IMR-90 (cell line): ENCODE data around the gene NKAP.
"Not testable (repeated sequence)": the region's sequence is repeated elsewhere in the genome, so short reads cannot be mapped to it uniquely, and the experiment has no call there.

Experiments used
- BHLHE40 ChIP-seq: fragments of 150-350 bp; IDR thresholded peaks from 2 replicates; pipeline ENCODE4 v1.6.1; 2016; ENCODE audit warnings: mild to moderate bottlenecking, low read depth, low read length
- CEBPB ChIP-seq: IDR thresholded peaks from 2 replicates; pipeline ENCODE4 v1.6.1; 2012; ENCODE audit warnings: low read depth, low read length, improper control_type of control experiment
- CHD1 ChIP-seq: IDR thresholded peaks from 2 replicates; pipeline ENCODE4 v1.6.1; 2012; ENCODE audit warnings: low read depth, low read length, improper control_type of control experiment
- FOS ChIP-seq: fragments of 150-350 bp; IDR thresholded peaks from 2 replicates; pipeline ENCODE4 v1.6.1; 2016; ENCODE audit warnings: low read depth, low read length
- MXI1 ChIP-seq: IDR thresholded peaks from 2 replicates; pipeline ENCODE4 v1.6.1; 2012; ENCODE audit warnings: low read depth, mild to moderate bottlenecking, low read length, moderate library complexity, borderline replicate concordance
- NFE2L2 ChIP-seq: fragments of 150-350 bp; IDR thresholded peaks from 2 replicates; pipeline ENCODE4 v1.6.1; 2016; ENCODE audit warnings: low read depth, mild to moderate bottlenecking, low read length
- POLR2A ChIP-seq: IDR thresholded peaks from 2 replicates; pipeline ENCODE4 v1.6.1; 2012; ENCODE audit warnings: mild to moderate bottlenecking, low read depth, low read length
- RAD21 ChIP-seq: IDR thresholded peaks from 2 replicates; pipeline ENCODE4 v1.6.1; 2012; ENCODE audit warnings: low read length, improper control_type of control experiment
- RCOR1 ChIP-seq: IDR thresholded peaks from 2 replicates; pipeline ENCODE4 v1.6.1; 2012; ENCODE audit warnings: mild to moderate bottlenecking, low read length, improper control_type of control experiment; ENCODE audit not compliant: insufficient replicate concordance
- TF ChIP-seq, protein P1 (sequence below): conservative IDR thresholded peaks from 2 replicates; pipeline ENCODE4 v1.5.1; 2012; ENCODE audit warnings: mild to moderate bottlenecking, low read depth, low read length, improper control_type of control experiment
- TF ChIP-seq, protein P2 (sequence below): fragments of 150-350 bp; IDR thresholded peaks from 2 replicates; pipeline ENCODE4 v1.6.1; 2017; ENCODE audit warnings: mild to moderate bottlenecking, antibody characterized with exemption, low read length, low read depth
- TF ChIP-seq, protein P3 (sequence below): fragments of 150-350 bp; IDR thresholded peaks from 2 replicates; pipeline ENCODE4 v1.6.1; 2016; ENCODE audit warnings: low read depth, mild to moderate bottlenecking, low read length, moderate library complexity, borderline replicate concordance

DNA sequence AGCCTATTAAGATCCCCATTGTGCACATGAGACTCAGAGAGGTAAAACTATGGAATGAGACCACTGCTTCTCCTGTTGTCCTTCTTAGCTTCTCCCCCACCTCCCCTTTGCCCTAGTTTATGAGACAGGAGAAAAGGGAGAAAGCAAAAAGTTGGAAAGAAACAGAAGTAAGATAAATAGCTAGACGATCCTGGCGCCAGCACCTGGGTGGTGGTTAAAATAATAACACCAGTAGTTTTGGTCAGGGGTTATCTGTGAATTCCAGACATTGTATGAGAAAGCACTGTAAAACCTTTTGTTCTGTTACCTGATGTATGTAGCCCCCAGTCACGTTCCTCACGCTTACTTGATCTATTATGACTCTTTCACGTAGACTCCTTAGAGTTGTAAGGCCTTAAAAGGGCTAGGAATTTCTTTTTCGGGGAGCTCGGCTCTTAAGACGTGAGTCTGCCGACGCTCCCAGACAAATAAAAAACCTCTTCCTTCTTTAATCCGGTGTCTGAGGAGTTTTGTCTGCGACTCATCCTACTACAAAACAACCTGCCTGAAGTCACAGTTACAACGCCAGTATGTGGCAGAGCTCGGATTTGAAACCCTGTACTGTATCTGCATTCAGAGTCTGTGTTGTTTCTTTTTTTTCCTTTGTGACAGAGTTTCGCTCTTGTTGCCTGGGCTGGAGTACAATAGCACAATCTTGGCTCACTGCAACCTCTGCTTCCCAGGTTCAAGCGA, 51.4 kb downstream of the NKAP start:
- not testable (repeated sequence) for TF ChIP-seq POLR2A, MXI1, CEBPB, CHD1, BHLHE40, RCOR1, RAD21, NFE2L2, FOS
- TF ChIP-seq, protein P1, sequence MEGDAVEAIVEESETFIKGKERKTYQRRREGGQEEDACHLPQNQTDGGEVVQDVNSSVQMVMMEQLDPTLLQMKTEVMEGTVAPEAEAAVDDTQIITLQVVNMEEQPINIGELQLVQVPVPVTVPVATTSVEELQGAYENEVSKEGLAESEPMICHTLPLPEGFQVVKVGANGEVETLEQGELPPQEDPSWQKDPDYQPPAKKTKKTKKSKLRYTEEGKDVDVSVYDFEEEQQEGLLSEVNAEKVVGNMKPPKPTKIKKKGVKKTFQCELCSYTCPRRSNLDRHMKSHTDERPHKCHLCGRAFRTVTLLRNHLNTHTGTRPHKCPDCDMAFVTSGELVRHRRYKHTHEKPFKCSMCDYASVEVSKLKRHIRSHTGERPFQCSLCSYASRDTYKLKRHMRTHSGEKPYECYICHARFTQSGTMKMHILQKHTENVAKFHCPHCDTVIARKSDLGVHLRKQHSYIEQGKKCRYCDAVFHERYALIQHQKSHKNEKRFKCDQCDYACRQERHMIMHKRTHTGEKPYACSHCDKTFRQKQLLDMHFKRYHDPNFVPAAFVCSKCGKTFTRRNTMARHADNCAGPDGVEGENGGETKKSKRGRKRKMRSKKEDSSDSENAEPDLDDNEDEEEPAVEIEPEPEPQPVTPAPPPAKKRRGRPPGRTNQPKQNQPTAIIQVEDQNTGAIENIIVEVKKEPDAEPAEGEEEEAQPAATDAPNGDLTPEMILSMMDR = not testable (repeated sequence)
- TF ChIP-seq, protein P2, sequence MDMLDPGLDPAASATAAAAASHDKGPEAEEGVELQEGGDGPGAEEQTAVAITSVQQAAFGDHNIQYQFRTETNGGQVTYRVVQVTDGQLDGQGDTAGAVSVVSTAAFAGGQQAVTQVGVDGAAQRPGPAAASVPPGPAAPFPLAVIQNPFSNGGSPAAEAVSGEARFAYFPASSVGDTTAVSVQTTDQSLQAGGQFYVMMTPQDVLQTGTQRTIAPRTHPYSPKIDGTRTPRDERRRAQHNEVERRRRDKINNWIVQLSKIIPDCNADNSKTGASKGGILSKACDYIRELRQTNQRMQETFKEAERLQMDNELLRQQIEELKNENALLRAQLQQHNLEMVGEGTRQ = not testable (repeated sequence)
- TF ChIP-seq, protein P3, sequence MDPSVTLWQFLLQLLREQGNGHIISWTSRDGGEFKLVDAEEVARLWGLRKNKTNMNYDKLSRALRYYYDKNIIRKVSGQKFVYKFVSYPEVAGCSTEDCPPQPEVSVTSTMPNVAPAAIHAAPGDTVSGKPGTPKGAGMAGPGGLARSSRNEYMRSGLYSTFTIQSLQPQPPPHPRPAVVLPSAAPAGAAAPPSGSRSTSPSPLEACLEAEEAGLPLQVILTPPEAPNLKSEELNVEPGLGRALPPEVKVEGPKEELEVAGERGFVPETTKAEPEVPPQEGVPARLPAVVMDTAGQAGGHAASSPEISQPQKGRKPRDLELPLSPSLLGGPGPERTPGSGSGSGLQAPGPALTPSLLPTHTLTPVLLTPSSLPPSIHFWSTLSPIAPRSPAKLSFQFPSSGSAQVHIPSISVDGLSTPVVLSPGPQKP = not testable (repeated sequence)
